Upper lobe of right lung (tissue), 1 donor: ENCODE data around the gene FXYD2. TPM values are rescaled to one million over a fixed set of nuclear protein-coding genes. Genes with fewer than 3 reads are reported as not detected.
A peak's percentile ranks its signal among the peaks of the same experiment; 100 is the strongest.

Source experiments
- ATAC-seq: fragments of 200-7000 bp; cut with Tn5 transposase; one replicate; pipeline ENCODE4 v1.9.1; 2020; ENCODE audit warnings: mild to moderate bottlenecking, moderate library complexity
- DNase-seq: peaks from one replicate; pipeline ENCODE4 v3.0.0-alpha.2; 2020
- H3K27ac ChIP-seq: fragments of 200-600 bp; one replicate; pipeline ENCODE4 v1.8.0; 2022
- H3K27me3 ChIP-seq: fragments of 200-600 bp; one replicate; pipeline ENCODE4 v1.8.0; 2022; ENCODE audit warnings: mild to moderate bottlenecking
- H3K36me3 ChIP-seq: fragments of 200-600 bp; one replicate; pipeline ENCODE4 v1.8.0; 2022
- H3K4me1 ChIP-seq: fragments of 200-600 bp; one replicate; pipeline ENCODE4 v1.8.0; 2022
- H3K4me3 ChIP-seq: fragments of 200-600 bp; one replicate; pipeline ENCODE4 v1.8.0; 2022; ENCODE audit warnings: mild to moderate bottlenecking
- H3K9me3 ChIP-seq: fragments of 200-600 bp; one replicate; pipeline ENCODE4 v1.8.0; 2022
- intact Hi-C: fragments of 100-400 bp; cut with DNase I; formaldehyde crosslinking; loops from one replicate; pipeline ENCODE4 v1.11.0; 2022
- long read RNA-seq: library from polyadenylated mRNA; unstranded; transcript quantifications from one replicate; pipeline ENCODE4 v2.0.0, GENCODE V29; 2021
- total RNA-seq: library from RNA; stranded (reverse); fragmentation: NEBNext Ultra II Directional; extraction: Animal tissue kit (Norgen Biotek cat#: 25700); gene quantifications from one replicate; pipeline ENCODE4 v1.2.1, GENCODE V29; 2021
- TF ChIP-seq, protein P1 (sequence below): fragments of 200-600 bp; IDR thresholded peaks from one replicate; pipeline ENCODE4 v1.8.0; 2022; ENCODE audit warnings: antibody characterized with exemption
- donor health status: DM: no; HTN: yes; CAD: no; lungs with severe emphysema.

The FXYD2 gene
- total RNA-seq, result 3.6 TPM
- long read RNA-seq, partial matches to known transcripts, result 1 of 3 reads
- long read RNA-seq, other reads (novel, unspliced or antisense), result 1 of 3 reads

DNA sequence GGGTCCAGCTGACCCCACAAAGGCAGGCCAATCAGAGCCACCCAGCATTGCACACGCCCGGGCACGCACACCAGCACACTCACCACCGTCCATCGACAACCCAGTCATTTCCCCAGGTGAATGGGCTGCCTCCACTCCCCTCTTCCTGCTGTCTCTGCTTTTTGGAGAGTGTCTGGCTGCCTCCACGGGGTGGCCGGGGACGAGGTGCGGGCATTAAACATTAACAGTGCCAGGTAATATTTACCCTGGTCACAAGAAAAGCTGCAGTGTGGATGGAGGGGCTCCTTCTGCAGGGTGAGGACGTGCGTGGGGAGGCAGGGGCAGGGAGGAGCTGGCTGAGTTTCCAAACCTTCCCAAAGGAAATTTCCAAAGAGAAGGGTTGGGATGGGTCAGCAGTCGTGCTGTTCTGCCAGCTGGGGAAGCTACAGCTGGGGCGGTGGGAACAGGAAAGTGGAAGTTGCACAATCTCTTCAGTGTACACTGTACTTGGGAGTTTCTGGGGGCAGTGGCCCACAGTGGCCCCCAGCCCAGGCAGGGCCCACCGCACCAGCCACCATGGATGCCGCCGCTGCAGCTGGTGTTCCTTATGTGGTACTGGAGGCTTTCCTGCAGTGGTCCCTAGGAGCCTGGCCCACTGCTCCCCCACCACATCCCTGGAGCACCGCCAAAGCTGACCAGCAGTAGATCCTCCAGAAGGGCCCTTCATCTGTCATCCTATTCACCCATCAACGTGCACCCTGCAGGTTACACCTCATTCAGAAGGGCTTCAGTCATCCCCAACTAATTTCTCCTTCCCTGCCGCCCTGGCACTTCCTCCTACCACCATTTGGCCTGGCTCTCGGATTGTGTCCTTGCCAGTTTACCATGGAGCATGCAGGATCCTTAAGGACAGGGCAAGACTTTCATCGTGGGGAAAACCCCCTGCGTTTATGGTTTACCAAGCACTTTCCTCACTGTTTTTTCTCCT is at the start of gene FXYD2:
TSS of gene FXYD2 (minus strand) at position 174 of the 967 bp plus-strand sequence. CDS start at position 108, 66 bp downstream.
- intact Hi-C loops, result loop anchor here (10.0 kb wide), 1 partner anchor 230 kb away; no protein-coding TSS in a partner anchor
- TF ChIP-seq, protein P1, sequence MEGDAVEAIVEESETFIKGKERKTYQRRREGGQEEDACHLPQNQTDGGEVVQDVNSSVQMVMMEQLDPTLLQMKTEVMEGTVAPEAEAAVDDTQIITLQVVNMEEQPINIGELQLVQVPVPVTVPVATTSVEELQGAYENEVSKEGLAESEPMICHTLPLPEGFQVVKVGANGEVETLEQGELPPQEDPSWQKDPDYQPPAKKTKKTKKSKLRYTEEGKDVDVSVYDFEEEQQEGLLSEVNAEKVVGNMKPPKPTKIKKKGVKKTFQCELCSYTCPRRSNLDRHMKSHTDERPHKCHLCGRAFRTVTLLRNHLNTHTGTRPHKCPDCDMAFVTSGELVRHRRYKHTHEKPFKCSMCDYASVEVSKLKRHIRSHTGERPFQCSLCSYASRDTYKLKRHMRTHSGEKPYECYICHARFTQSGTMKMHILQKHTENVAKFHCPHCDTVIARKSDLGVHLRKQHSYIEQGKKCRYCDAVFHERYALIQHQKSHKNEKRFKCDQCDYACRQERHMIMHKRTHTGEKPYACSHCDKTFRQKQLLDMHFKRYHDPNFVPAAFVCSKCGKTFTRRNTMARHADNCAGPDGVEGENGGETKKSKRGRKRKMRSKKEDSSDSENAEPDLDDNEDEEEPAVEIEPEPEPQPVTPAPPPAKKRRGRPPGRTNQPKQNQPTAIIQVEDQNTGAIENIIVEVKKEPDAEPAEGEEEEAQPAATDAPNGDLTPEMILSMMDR, result no peak
- Histone ChIP-seq H3K36me3 (no peaks in the 10 kb centered on the region), H3K9me3 (no peaks in the 10 kb centered on the region), H3K4me3 (no peak within 1 kb of the TSS), H3K27ac (peak within 1 kb of the TSS; percentile 82), H3K27me3 (no peaks in the 10 kb centered on the region), H3K4me1 (peaks cover 48% of the 10 kb centered on the region)
- ATAC-seq, result peak; percentile 43
- peak; percentile 67 for DNase-seq

GRCh38 chr11:117873828-117874125 is 49.2 kb upstream of the FXYD2 start:
- Histone ChIP-seq H3K36me3 (no peaks in the 10 kb centered on the region), H3K27me3 (peaks cover 28% of the 10 kb centered on the region), H3K27ac (no peak overlapping the region), H3K4me3 (peak overlapping the region; percentile 55), H3K9me3 (no peaks in the 10 kb centered on the region), H3K4me1 (peaks cover 44% of the 10 kb centered on the region)
- ATAC-seq (no peak), DNase-seq (no peak)
- intact Hi-C loops, result no loop called here
- TF ChIP-seq, protein P1, result no peak

- Histone ChIP-seq H3K4me3 (no peak overlapping the region), H3K9me3 (no peaks in the 10 kb centered on the region), H3K27ac (no peak overlapping the region), H3K36me3 (no peaks in the 10 kb centered on the region), H3K27me3 (peaks cover 28% of the 10 kb centered on the region), H3K4me1 (peaks cover 44% of the 10 kb centered on the region)
- TF ChIP-seq, protein P1, result no peak
- ATAC-seq (no peak), DNase-seq (no peak)
- intact Hi-C loops, result no loop called here
These were observed 48.7 kb upstream of the FXYD2 start for GRCh38 chr11:117872975-117873827.

DNA sequence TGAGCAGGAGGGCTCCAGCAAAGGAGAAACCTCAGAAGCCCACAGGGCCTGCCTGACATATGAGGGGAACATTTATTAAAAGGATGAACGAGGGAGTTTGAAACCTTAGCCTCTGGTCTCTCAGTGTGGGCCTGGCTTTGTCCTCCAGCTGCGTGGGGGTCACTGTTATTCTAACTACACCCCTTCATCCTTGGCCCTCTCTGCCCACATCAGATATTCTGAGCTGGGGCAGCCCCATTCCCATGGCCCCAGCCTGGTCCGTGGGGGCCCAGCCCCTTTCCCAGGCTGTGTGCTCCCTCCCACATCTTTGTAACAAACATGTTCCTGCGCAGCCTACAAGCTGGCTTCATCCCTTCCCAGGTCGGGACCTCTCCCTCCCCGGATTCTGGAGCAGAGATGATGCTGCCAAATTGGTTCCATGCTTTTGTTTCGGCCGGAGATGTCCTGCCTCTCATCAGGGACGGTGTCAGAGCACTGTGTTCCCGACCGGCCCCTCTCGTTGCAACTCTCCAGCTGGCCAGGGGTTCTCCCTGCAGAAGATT is 47.9 kb upstream of the FXYD2 start:
- ATAC-seq, result no peak
- DNase-seq, result no peak
- TF ChIP-seq, protein P1, result no peak
- H3K36me3 ChIP-seq, result no peaks in the 10 kb centered on the region
- no peak overlapping the region for H3K4me3 ChIP-seq
- H3K4me1 ChIP-seq, result peaks cover 42% of the 10 kb centered on the region
- peaks cover 28% of the 10 kb centered on the region for H3K27me3 ChIP-seq
- no peaks in the 10 kb centered on the region for H3K9me3 ChIP-seq
- intact Hi-C loops, result no loop called here
- no peak overlapping the region for H3K27ac ChIP-seq

- no peak for DNase-seq
- Histone ChIP-seq H3K4me3 (no peak overlapping the region), H3K9me3 (no peaks in the 10 kb centered on the region), H3K27ac (no peak overlapping the region), H3K4me1 (peaks cover 37% of the 10 kb centered on the region), H3K27me3 (peaks cover 28% of the 10 kb centered on the region), H3K36me3 (no peaks in the 10 kb centered on the region)
- intact Hi-C loops, result no loop called here
- TF ChIP-seq, protein P1, result no peak
- no peak for ATAC-seq
These were observed 47.2 kb upstream of the FXYD2 start for GRCh38 chr11:117871784-117872183.
